Measurements from ENCODE around the gene CTBP2. TPM values are rescaled to one million over a fixed set of nuclear protein-coding genes. Genes with fewer than 3 reads are reported as not detected.

CTBP2 gene
- total RNA-seq, 4 donors from 2014 or later, result 41.8 to 55.9 (median 47.1) TPM

DNA sequence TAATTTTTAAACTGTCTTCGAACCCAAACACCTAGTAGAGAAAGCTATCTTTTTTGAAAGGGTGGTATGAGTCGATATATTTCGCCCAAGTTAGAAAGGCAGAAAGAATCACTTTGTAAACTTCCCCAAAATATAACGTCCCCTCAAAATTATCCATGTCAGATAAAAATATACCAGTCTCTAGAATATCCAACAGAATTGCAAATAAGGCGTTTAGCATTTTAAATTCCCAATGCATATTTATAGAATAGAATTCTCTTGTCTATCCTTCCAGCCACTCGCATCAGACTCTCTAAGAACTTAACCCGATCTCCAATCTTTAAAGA, 2.1 kb downstream of the CTBP2 start:
- TF ChIP-seq, protein P1, sequence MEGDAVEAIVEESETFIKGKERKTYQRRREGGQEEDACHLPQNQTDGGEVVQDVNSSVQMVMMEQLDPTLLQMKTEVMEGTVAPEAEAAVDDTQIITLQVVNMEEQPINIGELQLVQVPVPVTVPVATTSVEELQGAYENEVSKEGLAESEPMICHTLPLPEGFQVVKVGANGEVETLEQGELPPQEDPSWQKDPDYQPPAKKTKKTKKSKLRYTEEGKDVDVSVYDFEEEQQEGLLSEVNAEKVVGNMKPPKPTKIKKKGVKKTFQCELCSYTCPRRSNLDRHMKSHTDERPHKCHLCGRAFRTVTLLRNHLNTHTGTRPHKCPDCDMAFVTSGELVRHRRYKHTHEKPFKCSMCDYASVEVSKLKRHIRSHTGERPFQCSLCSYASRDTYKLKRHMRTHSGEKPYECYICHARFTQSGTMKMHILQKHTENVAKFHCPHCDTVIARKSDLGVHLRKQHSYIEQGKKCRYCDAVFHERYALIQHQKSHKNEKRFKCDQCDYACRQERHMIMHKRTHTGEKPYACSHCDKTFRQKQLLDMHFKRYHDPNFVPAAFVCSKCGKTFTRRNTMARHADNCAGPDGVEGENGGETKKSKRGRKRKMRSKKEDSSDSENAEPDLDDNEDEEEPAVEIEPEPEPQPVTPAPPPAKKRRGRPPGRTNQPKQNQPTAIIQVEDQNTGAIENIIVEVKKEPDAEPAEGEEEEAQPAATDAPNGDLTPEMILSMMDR (IDR thresholded peaks at IDR 0.05), result no peak
- TF ChIP-seq POLR2A (IDR thresholded peaks at IDR 0.05), result no peak
- no peak for DNase-seq
- intact Hi-C loops (cut with DNase I), result loop anchor here (10.0 kb wide), 1 partner anchor 93 kb away; no protein-coding TSS in a partner anchor
- Histone ChIP-seq H3K4me3 (peak overlapping the region; percentile 72 to 97 (median 86)), H3K27ac (peak overlapping the region; percentile 97 to 99 (median 98)), H3K9me3 (no peaks in the 10 kb centered on the region), H3K4me1 (peaks cover 16 to 73% (median 39%) of the 10 kb centered on the region in 3 donors), H3K27me3 (no peaks in the 10 kb centered on the region), H3K36me3 (no peaks in the 10 kb centered on the region)
- 8% methylated on average over 7 of the region's 7 CpGs for WGBS, 2 donors

DNA sequence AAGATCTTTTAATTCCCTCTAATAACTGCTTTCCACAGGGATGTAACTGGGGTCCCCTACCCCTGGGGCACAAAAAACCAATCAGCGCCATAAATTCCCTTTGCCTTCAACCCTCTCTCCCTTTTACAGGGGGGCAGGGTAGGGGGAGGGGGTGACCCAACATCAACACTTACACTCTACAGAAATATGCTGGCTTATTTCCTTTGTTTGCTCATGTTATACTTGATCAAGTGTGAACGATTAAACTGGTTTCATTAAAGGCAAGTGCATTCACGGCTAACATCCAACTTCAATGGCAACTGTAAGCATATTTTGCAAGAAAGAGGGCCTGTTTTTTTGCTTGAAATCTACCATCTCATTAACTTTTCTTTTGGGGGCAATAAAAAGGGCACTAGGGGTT, 2.9 kb downstream of the CTBP2 start:
- intact Hi-C loops (cut with DNase I), result loop anchor here (10.0 kb wide), 1 partner anchor 93 kb away; no protein-coding TSS in a partner anchor
- 20 to 30% methylated on average over 3 of the region's 3 CpGs for WGBS, 2 donors
- no peak for DNase-seq
- H3K9me3 ChIP-seq, result no peaks in the 10 kb centered on the region
- no peaks in the 10 kb centered on the region for H3K36me3 ChIP-seq
- H3K27me3 ChIP-seq, result no peaks in the 10 kb centered on the region
- H3K4me3 ChIP-seq, result peak overlapping the region in 3 of 4 donors; percentile 72 to 97 (median 81)
- no peak for TF ChIP-seq POLR2A (IDR thresholded peaks at IDR 0.05)
- peak overlapping the region; percentile 11 to 99 (median 98) for H3K27ac ChIP-seq
- peaks cover 23 to 79% (median 46%) of the 10 kb centered on the region in 3 donors for H3K4me1 ChIP-seq

DNA sequence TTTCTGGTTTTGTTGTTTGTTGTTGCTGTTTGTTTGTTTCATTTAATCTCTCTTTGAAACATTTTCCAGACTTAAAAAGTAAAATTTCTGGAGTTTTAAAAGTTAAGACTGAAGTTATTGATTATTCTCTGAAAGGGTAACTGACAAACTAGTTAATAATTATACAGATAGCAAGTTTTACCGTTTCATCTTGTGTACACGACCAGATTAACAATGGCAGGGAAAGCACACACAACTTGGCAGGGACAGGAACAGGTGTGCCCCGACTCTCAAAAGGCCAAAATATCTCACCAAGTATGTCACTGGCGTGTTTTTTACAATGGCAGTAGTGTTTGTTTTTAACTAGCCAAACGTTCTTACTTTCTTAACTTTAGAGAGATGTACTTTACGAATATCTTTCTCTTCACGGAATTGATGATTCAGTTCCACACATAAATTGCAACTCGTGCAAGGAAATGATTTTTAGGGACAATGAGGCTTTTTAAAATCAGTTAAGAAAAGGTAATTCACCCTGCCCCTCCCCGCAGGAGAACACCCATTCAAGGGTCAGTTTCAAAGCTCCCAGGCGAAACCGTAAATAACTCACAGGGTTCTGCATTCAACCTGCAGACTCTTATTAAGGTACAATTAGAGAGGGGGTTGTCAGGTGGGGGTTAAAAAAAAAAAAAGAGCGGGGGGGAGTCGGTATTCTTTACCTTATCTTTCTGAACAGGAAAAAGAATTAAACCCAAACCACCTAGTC, 3.5 kb downstream of the CTBP2 start:
- Histone ChIP-seq H3K27me3 (no peaks in the 10 kb centered on the region), H3K27ac (peak overlapping the region; percentile 12 to 99 (median 98)), H3K4me1 (peaks cover 29 to 79% (median 52%) of the 10 kb centered on the region in 3 donors), H3K9me3 (no peaks in the 10 kb centered on the region), H3K4me3 (peak overlapping the region in 3 of 4 donors; percentile 72 to 97 (median 81)), H3K36me3 (no peaks in the 10 kb centered on the region)
- no peak for TF ChIP-seq POLR2A (IDR thresholded peaks at IDR 0.05)
- TF ChIP-seq, protein P1 (IDR thresholded peaks at IDR 0.05), result no peak
- DNase-seq, result no peak
- WGBS, 2 donors, result 25 to 42% methylated on average over 13 of the region's 13 CpGs
- intact Hi-C loops (cut with DNase I), result loop anchor here (10.0 kb wide), 1 partner anchor 92 kb away; no protein-coding TSS in a partner anchor

DNA sequence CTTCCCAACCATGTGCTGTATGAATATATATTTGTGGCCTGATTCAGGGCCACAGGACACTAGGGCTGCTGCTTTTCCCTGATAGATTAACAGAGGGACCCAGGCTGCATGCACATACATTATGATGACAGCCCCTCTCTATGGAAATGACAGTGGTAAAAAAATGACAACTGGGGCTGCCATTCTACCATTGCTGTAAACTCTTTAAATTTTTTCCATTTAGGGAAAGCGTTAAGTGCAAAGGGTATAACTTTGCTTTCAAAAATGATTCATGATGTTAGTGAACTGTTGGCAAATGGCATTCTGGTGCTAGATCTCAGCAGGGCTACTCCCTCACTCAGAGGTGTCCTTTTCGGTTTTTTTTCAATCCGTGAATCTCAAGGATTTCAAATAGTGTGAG, 4.2 kb downstream of the CTBP2 start:
- no peak for DNase-seq
- WGBS, 2 donors, result 62 to 63% methylated on average over 3 of the region's 3 CpGs
- H3K27ac ChIP-seq, result peak overlapping the region in 2 of 4 donors; percentile 97 to 99
- no peak for TF ChIP-seq POLR2A (IDR thresholded peaks at IDR 0.05)
- TF ChIP-seq, protein P1 (IDR thresholded peaks at IDR 0.05), result no peak
- H3K27me3 ChIP-seq, result no peaks in the 10 kb centered on the region
- H3K4me1 ChIP-seq, result peaks cover 36 to 79% (median 59%) of the 10 kb centered on the region in 3 donors
- intact Hi-C loops (cut with DNase I), result loop anchor here (10.0 kb wide), 1 partner anchor 91 kb away; no protein-coding TSS in a partner anchor
- H3K4me3 ChIP-seq, result no peak overlapping the region
- peaks cover 0 to 2% (median 0%) of the 10 kb centered on the region in 3 donors for H3K36me3 ChIP-seq
- H3K9me3 ChIP-seq, result no peaks in the 10 kb centered on the region

DNA sequence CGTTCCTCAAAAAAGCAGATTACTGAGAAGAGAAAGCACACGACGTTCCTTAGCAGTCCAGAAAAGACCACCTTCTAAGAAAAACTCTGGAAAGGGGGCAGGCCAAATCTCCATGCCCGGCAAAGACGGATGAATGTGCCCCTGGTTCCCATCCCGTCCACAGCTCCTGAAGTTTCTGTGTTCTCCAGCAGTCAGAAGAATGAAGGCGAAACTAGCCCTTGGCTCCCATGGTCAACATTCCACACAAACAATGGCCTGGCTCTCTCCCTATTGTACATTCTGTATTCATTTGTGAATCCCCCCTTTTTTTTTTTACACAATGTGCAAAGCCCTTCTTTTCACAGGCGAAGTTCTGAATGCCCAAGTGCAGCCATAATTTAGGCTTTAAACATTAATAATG, 5.3 kb downstream of the CTBP2 start:
- no peak for DNase-seq
- H3K27ac ChIP-seq, result peak overlapping the region; percentile 35 to 99 (median 77)
- peak overlapping the region in 2 of 4 donors; percentile 4 to 7 for H3K4me3 ChIP-seq
- 49 to 51% methylated on average over 8 of the region's 8 CpGs for WGBS, 2 donors
- H3K27me3 ChIP-seq, result no peaks in the 10 kb centered on the region
- no peak for TF ChIP-seq POLR2A (IDR thresholded peaks at IDR 0.05)
- H3K36me3 ChIP-seq, result peaks cover 0 to 7% (median 0%) of the 10 kb centered on the region in 3 donors
- peaks cover 40 to 85% (median 64%) of the 10 kb centered on the region in 3 donors for H3K4me1 ChIP-seq
- intact Hi-C loops (cut with DNase I), result loop anchor here (10.0 kb wide), 1 partner anchor 90 kb away; no protein-coding TSS in a partner anchor
- no peaks in the 10 kb centered on the region for H3K9me3 ChIP-seq

DNA sequence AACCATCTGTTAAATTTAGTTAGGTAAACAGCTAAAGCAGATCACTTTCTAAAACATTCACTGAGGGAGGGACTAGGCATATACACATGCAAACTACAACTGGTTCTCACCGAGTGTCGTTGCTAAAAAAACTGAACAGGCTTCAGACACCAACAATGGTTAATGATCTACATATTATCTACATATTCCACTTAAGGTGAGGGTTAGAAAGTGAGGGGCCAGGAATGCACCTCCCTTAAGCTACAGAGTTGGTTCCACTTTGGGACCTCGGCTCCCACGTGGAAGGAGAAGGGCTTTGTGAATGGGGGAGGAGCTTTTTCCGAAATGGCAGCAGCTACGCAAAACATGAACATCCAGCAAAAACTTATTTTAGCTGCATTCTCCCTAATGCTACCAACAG, 5.8 kb downstream of the CTBP2 start:
- intact Hi-C loops (cut with DNase I), result loop anchor here (10.0 kb wide), 1 partner anchor 90 kb away; no protein-coding TSS in a partner anchor
- WGBS, 2 donors, result 28 to 30% methylated on average over 6 of the region's 6 CpGs
- Histone ChIP-seq H3K36me3 (peaks cover 0 to 7% (median 0%) of the 10 kb centered on the region in 3 donors), H3K27me3 (no peaks in the 10 kb centered on the region), H3K4me3 (peak overlapping the region in 2 of 4 donors; percentile 4 to 7), H3K27ac (peak overlapping the region; percentile 35 to 99 (median 77)), H3K4me1 (peaks cover 46 to 91% (median 69%) of the 10 kb centered on the region in 3 donors), H3K9me3 (no peaks in the 10 kb centered on the region)
- no peak for TF ChIP-seq POLR2A (IDR thresholded peaks at IDR 0.05)
- TF ChIP-seq, protein P1 (IDR thresholded peaks at IDR 0.05), result no peak
- DNase-seq, result no peak
